Endometrium (tissue), 2 donors: ENCODE measurements around the gene UTS2R.
"Not testable (repeated sequence)": the region's sequence is repeated elsewhere in the genome, so short reads cannot be mapped to it uniquely, and the experiment has no call there.

ENCODE experiments used
- FAIRE-seq: peaks from 2 replicates; lab custom pipeline; 2012; peaks lifted over from hg19 to GRCh38; lab: Jason Lieb, UNC
- donor health status: control.
- donor health status: control.

UTS2R gene

DNA sequence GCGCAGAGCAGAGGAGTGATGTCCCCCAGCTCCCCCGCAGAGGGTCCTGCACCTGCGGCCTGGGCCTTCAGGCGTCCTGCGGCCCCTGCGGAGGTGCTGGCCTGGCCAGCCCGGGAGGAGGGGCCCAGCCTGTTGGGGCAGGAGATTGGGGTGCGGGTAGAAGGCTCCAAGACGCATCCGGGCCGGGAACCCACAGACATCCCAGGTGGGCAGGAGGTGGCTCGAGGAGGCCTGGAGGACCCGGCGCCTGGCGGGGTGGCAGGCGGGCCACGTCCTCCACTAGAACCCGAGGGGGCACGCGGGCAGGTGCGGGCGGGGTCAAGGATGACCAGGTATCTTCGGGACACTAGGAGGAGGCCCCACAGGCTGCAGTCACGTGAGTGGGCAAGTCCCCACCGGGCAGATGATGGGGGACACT is 37.4 kb upstream of the UTS2R start:
- no peak for FAIRE-seq

DNA sequence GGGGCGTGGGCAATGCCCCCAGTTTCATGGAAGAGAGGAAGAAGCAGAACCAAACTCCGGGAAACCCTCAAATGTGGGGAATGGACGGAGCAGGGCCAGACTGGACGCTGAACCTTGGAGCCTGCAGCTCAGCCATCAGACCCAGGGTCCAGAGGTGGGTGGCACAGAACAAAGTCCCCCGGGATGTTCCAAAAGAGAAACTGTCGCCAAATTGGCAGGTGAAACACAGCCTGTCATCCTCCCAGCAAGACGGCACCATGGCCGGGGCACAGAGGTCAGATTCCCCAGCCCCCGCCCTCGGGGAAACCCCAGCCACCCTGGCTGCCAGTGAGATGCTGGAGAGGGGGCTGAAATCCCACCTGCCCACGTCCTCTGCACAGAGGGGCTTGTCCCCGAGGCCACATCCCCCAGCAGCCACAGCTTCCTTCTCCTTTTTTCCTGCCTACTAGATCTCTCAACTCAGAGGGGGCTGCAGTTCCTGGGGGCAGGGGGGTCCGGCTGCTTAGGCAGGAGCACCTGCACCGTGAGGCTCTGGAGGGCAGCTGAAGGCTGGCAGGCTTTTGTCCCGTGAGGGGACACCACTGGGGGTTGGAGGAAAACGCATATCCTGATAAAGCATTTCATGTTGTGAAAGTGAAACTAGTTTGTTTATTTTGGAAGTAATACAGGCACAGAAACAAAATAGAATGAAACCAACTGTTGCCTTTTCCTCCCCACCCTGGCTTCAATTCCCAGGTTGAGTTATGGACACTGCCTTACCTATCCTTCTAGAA is 36.8 kb upstream of the UTS2R start:
- FAIRE-seq = no peak

DNA sequence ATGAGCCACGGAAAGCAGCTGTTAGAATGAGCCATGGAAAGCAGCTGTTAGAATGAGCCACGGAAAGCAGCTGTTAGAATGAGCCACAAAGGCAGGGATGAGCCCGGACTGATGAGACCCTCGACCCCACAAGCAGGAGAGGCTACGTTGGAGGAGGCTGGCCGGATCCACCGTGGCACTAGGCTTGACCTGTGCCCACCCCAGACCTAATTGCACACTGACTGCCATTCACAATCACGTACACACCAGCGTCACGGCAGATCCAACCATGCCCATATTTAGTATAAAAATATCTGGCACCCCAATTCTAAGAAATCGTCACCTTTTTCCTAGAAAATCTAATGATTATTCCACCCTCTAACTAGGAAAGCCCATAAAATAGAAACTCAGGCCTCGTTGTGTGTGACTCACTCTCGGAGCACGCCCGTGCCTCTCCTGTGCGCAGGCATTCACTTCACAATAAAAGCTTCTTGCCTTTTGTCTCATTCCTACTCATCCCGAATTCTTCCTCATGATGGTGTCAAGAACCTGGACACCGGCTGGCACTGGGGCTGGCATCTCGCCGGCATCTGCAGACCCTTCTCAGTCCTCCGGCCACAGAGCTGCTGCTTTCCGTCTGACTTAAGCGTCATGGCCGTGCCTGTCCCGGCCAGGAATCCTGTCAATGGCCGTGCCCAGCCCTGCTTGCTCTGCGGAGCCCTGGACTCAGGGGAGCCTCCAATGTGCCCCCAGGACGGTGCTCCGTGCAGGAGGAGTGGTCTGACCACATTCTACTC is 32.5 kb upstream of the UTS2R start:
- no peak for FAIRE-seq

DNA sequence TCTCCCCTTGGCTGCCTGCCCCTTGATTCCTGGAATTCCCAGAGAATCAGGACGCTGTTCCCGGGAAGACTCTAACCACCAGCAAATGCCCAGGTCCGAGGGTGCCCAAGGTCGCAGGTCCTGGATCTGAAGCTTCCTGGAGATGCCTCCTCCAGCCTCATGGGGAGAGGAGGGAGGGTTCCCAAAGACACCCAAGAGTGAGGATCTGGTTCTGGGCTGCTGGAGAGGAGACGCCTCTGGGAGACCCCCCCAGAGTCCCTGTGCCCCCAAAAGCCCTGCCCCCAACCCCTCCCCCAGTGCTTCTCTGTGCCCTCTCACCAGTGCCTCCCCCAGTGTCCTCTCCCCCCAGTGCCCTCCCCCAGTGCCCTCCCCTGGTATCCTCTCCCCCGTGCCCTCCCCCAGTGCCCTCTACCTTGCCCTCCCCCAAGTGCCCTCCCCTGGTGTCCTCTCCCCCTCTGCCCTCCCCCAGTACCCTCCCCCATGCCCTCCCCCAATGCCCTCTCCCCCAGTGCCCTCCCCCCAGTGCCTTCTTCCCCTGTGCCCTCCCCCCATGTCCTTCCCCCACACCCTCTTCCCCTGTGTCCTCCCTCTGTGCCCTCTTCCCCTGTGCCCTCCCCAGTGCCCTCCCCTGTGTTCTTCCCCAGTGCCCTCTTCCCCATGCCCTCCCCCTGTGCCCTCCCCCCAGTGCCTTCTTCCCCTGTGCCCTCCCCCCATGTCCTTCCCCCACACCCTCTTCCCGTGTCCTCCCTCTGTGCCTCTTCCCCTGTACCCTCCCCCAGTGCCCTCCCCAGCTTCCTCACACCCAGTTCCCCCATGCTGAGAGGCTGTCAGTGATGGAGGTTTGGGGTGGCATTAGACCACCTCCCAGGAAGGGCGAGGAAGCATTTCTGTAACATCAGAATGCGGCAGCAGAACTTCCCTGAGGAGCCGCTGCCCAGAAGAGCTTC is 31.7 kb upstream of the UTS2R start:
- FAIRE-seq = no peak

DNA sequence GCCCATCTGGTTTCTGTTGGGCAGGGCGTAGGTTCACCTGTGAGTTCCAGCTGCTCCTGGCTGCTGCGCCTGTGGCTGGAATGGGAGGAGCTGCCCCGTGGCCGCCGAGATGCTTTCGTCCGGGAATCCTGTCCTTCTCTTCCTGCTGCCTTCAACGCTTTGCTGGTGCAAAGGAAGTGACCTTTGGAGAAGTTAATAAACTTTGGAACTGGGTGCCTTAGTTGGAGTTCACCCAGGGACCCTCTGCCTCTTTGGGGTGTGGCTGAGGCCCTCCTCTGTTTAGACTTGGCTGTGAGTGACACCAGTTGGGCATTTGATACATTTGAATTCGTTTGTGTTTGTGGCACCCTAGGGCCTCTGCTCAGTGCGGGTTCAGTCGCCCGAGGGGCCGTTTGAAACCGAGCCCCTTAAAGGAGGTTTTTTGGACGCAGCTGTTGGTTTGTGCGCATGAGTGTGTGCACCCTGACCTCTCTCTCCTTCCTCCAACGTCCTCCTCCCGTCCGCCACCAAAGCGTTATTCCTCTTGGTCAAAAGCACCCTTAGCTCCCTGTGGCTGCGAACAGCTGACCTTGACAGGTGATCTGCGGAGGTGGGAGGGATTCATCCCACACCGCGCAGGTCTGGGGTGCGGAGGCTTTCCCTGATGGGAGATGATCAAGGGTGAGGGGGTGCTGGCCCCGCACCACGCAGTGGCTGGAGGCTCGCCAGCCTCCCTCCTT is 29.0 kb upstream of the UTS2R start:
- no peak for FAIRE-seq

DNA sequence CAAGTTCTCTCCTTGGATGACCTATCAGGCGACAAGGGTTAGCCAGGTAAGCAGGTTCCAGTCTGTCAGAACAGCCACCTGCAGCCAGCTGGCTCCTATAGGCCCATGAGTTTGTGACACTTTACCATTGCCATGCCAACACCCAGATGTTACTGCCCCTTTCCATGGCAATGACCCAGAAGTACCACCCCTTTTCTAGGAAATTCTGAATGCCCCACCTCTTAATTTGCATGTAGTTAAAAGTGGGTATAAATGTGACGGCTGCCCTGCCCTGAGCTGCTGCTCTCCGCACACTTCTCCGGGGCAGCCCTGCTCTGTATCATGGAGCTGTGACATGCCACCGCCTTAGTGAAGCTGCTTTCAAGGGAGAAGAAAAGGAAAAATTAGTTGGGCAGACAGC is 28.0 kb upstream of the UTS2R start:
- FAIRE-seq = no peak

DNA sequence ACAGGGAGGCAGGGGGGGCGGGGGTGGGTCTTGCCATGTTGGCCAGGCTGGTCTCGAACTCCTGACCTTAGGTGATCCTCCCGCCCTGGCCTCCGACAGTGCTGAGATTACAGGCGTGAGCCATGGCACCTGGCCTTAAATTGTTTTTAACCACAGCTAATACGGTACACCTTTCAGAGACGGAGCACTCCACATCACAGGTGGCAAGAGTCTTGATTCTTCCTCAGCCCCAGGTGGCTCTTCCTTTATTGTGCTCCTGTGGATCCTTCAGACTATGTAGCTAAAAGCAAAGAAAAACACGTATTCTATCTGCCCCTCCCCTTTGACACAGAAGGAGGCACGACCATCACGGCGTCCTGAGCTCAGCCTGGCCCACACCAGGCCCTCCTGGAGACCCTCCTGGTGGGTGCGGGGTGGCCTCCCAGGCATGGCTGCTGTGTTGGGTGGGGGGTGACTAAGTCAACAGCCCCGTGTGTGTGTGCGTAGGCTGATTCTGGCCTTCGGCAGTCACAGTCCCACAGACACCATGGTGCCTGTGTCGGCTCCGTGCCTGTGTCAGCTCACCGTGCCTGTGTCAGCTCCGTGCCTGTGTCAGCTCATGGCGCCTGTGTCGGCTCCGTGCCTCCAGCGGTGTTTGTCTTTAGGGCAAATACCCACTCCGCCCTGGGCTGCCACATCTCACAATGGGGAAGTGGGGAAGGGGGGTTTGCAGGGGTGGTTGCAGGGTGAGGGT is 27.2 kb upstream of the UTS2R start:
- no peak for FAIRE-seq

DNA sequence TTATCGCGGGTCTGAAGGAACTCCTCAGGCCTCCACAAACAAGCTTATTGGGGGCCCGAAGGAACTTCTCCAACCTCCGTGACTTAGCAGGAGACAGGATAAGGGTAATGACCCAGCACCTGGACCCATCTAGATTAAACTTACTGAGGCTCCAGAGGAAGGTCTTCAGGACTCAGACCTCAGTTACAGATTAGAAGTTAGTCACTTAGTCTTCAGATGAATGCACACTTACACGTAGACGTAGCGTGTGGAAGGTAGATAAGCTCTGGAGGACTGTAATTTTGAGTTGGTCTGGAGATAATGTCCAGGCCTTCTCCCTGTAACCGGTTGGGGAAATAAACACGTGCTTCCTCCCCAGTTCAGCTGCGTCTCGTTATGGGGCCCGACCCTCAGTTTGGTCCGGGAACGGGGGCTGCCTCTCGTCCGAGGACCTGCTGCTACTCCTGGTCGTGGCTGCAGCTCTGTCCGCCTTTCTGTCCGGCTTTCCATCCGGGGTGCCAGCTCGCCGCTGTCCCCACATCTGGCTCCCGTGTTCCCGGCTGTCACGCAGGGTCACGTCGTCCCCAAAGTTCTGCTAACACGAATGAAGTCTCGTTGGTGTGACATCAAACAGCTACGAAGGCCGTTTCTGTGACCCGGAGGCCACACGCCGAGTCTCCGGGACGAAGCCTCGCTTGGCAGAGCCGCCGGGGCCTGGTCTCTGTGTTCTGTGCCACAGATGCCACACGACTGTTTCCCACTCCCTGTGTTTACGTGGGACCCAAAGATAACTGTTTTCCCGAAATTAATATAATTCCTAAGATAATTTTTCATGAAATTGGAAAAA is 26.2 kb upstream of the UTS2R start:
- FAIRE-seq = no peak

DNA sequence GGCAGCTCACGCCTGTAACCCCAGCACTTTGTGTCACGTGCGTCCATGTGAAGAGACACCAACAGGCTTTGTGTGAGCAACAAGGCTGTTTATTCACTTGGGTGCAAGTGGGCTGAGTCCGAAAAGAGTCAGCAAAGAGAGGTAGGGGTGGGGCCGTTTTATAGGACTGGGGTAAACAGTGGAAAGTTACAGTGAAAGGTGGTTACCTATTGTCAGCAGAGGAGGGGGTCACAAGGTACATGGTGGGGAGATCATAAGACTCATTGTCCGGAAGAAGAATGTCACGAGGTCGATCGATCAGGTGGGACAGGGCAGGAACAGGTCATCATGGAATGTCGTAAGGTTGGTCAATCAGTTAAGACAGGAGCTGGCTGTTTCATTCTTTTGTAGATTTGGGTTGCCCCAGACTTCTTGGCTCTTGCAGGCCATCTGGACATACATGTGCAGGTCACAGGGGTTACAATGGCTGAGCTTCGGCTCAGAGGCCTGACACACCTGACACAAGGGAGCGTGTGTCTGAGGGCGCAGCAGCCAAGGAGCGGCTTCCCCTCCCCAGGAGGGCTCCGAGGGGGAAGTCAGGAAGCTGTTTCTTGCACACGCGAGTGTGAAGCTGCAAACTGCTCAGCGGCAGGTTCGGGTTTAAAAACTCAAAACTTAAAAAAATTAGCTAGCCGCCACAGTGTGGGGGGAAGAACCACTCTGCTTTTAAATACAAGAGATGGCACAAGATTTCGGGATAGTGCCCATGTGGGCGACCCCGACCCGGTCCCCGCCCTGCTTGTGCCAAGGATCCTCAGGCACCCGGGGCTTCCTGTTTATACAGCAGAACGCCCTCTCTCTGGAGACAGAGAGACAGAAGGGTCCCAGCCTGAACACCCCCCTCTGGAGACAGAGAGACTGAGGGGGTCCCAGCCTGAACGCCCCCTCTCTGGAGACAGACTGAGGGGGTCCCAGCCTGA is 24.9 kb upstream of the UTS2R start:
- FAIRE-seq = no peak

DNA sequence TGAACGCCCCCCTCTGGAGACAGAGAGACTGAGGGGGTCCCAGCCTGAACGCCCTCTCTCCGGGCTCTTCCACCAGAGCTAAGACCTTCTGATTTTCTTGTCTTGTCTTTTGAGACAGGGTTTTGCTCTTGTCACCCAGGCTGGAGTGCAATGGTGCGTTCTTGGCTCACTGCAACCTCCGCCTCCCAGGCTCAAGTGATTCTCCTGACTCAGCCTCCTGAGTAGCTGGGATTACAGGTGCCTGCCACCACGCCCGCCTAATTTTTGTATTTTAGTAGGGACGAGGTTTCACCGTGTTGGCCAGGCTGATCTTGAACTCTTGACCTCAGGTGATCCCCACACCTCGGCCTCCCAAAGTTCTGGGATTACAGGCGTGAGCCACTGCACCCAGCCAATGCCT is 23.6 kb upstream of the UTS2R start:
- not testable (repeated sequence) for FAIRE-seq

DNA sequence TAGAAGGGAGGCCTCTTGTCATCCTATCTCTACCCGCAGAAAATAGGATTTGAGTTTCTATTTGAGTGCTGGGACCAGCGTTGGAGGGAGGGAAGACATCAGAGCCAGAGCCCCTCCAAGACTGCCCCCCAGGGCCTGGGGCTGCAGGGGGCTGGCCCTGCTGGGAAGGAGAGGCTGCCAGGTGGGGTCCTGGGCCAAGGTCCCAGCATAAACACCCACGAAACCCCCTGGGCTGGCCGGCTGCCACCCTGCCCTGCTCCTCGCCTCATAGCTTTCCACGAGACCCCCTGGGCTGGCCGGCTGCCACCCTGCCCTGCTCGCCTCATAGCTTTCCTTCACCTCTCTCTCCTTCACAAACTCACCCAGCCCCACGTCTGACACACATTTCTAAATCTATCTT is 23.1 kb upstream of the UTS2R start:
- FAIRE-seq = no peak

DNA sequence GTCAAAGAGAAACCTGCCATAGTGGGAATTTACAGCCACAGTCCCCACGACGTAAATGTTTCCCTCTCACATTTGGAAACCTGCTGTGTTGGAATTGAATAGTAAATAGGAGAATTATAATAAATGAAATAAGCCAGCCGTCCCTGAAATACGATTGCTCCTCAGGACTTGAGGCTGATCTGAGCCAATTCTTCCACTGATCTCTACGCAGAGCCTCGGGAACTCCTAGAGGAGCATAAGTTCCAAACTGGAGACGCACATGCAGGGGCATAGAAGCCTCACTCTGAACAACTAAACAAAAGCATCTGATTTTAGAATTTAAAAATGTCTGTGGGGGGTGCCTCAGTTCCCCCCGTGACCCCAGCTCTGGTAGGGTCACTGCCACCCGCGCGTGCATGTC is 22.7 kb upstream of the UTS2R start:
- FAIRE-seq = no peak

DNA sequence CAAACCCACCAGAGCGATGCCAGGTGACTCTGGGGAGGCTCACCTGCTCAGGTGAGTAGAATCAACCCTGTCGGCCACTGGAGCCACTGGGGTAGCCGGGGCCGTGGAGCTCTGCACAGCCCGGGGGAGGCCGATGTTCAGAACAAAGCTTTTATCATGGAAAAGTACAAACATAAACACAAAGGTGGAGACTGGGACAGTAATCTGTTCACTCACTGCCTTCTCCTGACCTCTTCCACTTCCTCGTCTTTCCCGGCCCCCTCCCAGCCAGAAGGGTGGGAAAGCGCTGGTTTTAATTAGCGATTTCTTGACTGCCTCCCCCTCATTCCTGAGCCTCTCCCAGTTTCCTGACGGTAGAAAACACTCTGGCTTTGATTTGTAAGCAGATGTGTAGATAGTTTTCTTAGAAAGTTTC is 22.3 kb upstream of the UTS2R start:
- peak; percentile 74 for FAIRE-seq

DNA sequence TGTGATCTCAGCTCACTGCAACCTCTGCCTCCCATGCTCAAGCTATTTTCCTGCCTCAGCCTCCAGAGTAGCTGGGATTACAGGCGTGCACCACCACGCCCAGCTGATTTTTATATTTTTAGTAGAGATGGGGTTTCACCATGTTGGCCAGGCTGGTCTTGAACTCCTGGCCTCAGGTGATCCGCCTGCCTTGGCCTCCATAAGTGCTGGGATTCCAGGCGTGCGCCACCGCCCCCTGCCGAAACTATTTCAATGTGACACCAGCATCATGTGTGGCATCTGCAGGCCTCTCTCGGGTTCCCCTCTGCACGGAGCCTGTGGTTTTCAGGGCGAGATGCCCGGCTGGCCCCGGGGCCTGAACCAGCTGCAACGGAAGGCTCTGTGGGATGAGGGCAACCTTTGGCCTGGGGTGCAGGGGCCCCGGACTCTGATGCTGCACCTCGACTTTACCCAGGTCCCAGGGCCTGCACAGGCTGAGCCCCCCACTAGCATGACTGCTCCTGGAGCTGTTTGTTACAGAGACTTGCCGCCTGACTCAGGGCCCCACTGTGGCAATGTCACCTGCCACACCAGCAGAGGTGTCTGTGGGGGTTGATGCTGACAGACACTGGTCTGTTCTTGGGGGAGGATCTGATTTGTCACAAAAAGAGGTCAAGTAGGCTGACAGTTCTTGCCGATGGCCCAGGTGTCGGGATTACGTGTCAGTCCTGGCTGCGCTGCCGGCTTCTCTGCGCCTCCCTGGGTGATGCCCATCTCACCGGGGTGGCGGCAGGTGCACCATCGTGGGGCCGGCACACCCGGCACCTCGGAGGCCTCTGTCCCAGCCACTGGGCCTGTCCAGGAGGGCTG is 21.2 kb upstream of the UTS2R start:
- no peak for FAIRE-seq

DNA sequence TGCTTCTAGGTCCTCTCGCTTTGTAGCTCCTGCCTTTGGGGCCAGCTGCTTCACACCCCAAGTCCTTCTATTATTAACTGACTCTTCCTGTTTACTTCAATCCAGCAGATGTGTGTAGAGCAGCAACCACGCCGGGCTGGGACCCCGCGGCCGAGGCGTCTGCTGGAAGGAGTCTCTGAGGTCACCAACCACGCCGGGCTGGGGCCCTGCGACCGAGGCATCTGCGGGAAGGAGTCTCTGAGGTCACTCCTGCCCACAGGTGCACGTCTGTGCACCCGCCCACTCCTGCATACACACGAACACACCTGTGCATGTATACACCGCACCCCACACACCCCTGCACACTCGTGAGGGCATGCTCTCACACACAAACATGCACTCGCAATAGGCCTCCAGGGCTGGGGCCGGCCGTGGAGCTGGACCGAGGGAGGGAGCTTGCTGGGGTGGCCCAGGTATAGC is 20.3 kb upstream of the UTS2R start:
- no peak for FAIRE-seq

DNA sequence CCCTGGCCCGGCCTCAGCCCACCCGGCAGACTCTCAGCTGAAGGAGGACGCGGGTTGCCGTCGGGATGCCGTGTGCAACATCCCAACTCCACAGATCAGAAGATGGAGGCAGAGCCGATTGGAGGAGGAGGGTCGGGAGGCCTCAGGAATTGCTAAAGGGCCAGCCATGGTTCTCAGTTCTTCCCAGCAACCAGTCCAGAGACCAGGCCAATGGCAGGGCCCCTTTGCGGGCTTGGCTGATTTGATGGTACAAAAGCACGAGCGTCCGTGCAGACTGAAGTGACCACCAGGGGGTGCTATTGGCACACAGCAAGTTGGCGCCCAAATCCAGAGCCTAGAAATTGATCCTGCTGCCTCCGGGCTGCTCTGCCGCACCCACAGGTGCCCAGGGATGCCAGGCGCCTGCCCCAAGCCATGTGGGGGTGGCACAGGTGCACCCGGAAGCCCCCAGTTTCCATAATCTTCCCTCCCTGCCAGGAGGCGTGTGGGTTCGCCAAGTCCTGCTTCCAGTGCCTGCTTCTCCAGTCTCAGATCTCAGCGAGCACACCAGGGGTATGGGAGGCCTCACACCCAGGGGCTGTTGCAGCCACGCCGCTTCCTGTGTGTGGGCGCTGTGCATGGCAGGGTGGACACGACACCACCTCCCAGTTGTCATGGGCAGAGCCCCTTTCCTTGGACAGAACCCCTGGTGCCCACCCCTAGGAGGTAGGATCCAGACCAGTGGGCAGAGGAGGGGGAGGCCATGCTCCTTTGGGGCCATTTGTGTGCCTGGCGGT is 19.7 kb upstream of the UTS2R start:
- no peak for FAIRE-seq

DNA sequence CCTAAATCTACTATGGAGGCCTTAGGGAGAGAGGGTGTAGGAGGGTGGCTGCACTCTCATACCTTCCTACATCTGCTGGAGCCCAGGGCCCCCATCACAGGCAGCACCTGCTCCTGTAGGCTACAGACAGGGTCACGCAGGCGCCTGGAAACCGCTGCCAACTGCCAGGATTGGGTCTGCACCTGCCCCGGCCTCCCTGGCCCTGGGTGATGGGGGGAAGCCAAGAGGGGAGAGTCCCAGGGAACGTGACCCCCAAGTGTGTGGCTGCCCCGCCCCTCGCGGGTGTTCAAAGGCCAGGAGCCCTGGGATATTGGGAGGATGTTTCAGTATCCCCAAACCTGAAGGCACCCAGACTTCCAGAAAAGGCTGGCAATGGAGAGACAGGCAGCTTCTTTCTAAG is 18.1 kb upstream of the UTS2R start:
- no peak for FAIRE-seq
